CD4-positive, alpha-beta T cell (primary cell): ENCODE data around the gene KRT3. TPM values are rescaled to one million over a fixed set of nuclear protein-coding genes. Genes with fewer than 3 reads are reported as not detected.

Experiments used
- ATAC-seq: fragments of 200-7000 bp; cut with Tn5 transposase; one replicate; pipeline ENCODE4 v1.10.0; 2022; ENCODE audit warnings: mild to moderate bottlenecking; ENCODE audit not compliant: poor library complexity
- CTCF ChIA-PET: fragments of 350-600 bp; sonication (Branson Sonifier 250); formaldehyde crosslinking; loops from one replicate; lab custom pipeline; 2021; ENCODE audit warnings: antibody characterized with exemption, inconsistent platforms; lab: Charles Lee
- POLR2A ChIA-PET: fragments of 350-600 bp; sonication (Branson Sonifier 250); formaldehyde crosslinking; loops from one replicate; lab custom pipeline; 2021; ENCODE audit warnings: antibody characterized with exemption, inconsistent platforms; lab: Charles Lee
- DNase-seq, 14 experiments: peaks; one replicate each; pipeline ENCODE4 v3.0.0-alpha.2; 2013 to 2020; ENCODE audit warnings: mixed read lengths in 2 of 14
- H3K27ac ChIP-seq, 2 donors: one replicate each; pipeline versions ENCODE4 v1.5.1 to v1.7.0; 2013; ENCODE audit warnings: low read length in 2 of 2, low read depth in 1 of 2, mild to moderate bottlenecking in 1 of 2
- H3K27me3 ChIP-seq, 2 experiments: 1 replicate in 1 of 2; 2 replicates in 1 of 2; pipeline versions ENCODE4 v1.6.1 to v1.7.0; 2013; ENCODE audit warnings: low read length in 2 of 2, control low read depth in 1 of 2, mild to moderate bottlenecking in 1 of 2, moderate library complexity in 1 of 2; ENCODE audit not compliant: insufficient read depth in 2 of 2, control insufficient read depth in 1 of 2
- H3K36me3 ChIP-seq: one replicate; pipeline ENCODE4 v1.6.1; 2013; ENCODE audit warnings: low read length, control low read depth; ENCODE audit not compliant: insufficient read depth
- H3K4me1 ChIP-seq: one replicate; pipeline ENCODE4 v1.6.1; 2013; ENCODE audit warnings: low read length, control low read depth; ENCODE audit not compliant: insufficient read depth
- H3K4me3 ChIP-seq: one replicate; pipeline ENCODE4 v1.5.1; 2013; ENCODE audit warnings: mild to moderate bottlenecking, low read length, moderate library complexity
- H3K9me3 ChIP-seq, 2 experiments: 1 replicate in 1 of 2; 2 replicates in 1 of 2; pipeline versions ENCODE4 v1.6.1 to v1.7.0; 2013; ENCODE audit warnings: low read length in 2 of 2, mild to moderate bottlenecking in 2 of 2, control low read depth in 1 of 2, moderate library complexity in 1 of 2; ENCODE audit not compliant: control insufficient read depth in 1 of 2, insufficient read depth in 1 of 2
- H3K27ac Mint-ChIP-seq: one replicate; pipeline ENCODE4 v1.8.0; 2020; ENCODE audit warnings: mixed read lengths
- H3K27me3 Mint-ChIP-seq: one replicate; pipeline ENCODE4 v1.8.0; 2021; ENCODE audit warnings: mixed read lengths
- H3K36me3 Mint-ChIP-seq: one replicate; pipeline ENCODE4 v1.8.0; 2021; ENCODE audit warnings: low read depth, mixed read lengths
- H3K4me1 Mint-ChIP-seq: one replicate; pipeline ENCODE4 v1.8.0; 2021; ENCODE audit warnings: low read depth, mixed read lengths
- H3K4me3 Mint-ChIP-seq: one replicate; pipeline ENCODE4 v1.8.0; 2020; ENCODE audit warnings: mild to moderate bottlenecking, mixed read lengths
- H3K9me3 Mint-ChIP-seq: one replicate; pipeline ENCODE4 v1.8.0; 2020; ENCODE audit warnings: mixed read lengths
- CTCF ChIP-seq: fragments of 200-600 bp; IDR thresholded peaks from one replicate; pipeline ENCODE4 v1.8.0; 2022; ENCODE audit warnings: antibody characterized with exemption, mild to moderate bottlenecking
- intact Hi-C, 2 experiments: fragments of 100-400 bp; cut with DNase I in 1 of 2; cut with micrococcal nuclease in 1 of 2; formaldehyde crosslinking; loops; one replicate each; pipeline versions ENCODE4 v1.15.1 to v1.9.0; 2023 to 2025; cut with DNase I, micrococcal nuclease
- total RNA-seq, 174 experiments: library from RNA in 2 of 174; stranded (reverse) in 2 of 174; gene quantifications; one replicate each; pipeline ENCODE4 v1.2.3 and lab custom pipeline; 2021 to 2026

Gene KRT3
- total RNA-seq, 2 experiments from 2014 or later: not detected

GRCh38 chr12:52823761-52824450, 28.0 kb upstream of the KRT3 start:
- H3K36me3 ChIP-seq: no peaks in the 10 kb centered on the region
- no peaks in the 10 kb centered on the region for H3K9me3 ChIP-seq
- Mint-ChIP-seq H3K9me3 (no peaks in the 10 kb centered on the region), H3K36me3 (no peaks in the 10 kb centered on the region), H3K27ac (no peak overlapping the region), H3K27me3 (no peaks in the 10 kb centered on the region), H3K4me1 (peaks cover 8% of the 10 kb centered on the region), H3K4me3 (no peak overlapping the region)
- H3K4me3 ChIP-seq: no peak overlapping the region
- POLR2A ChIA-PET: no interaction called here
- no peak for TF ChIP-seq CTCF
- CTCF ChIA-PET: no interaction called here
- no peak for ATAC-seq
- no peak for DNase-seq
- peaks cover 5% of the 10 kb centered on the region for H3K4me1 ChIP-seq
- peaks cover 0 to under 1% of the 10 kb centered on the region in 2 experiments for H3K27me3 ChIP-seq
- no peak overlapping the region for H3K27ac ChIP-seq
- intact Hi-C loops: no loop called here

GRCh38 chr12:52822771-52823510, 27.0 kb upstream of the KRT3 start:
- H3K4me3 ChIP-seq: no peak overlapping the region
- DNase-seq (no peak), ATAC-seq (no peak)
- H3K9me3 ChIP-seq: no peaks in the 10 kb centered on the region
- Mint-ChIP-seq H3K4me1 (peaks cover 5% of the 10 kb centered on the region), H3K27me3 (no peaks in the 10 kb centered on the region), H3K4me3 (no peak overlapping the region), H3K9me3 (no peaks in the 10 kb centered on the region), H3K27ac (no peak overlapping the region), H3K36me3 (no peaks in the 10 kb centered on the region)
- TF ChIP-seq CTCF: no peak
- peaks cover 5% of the 10 kb centered on the region for H3K4me1 ChIP-seq
- H3K27ac ChIP-seq: no peak overlapping the region
- ChIA-PET POLR2A (no interaction called here), CTCF (no interaction called here)
- intact Hi-C loops: no loop called here
- no peaks in the 10 kb centered on the region for H3K36me3 ChIP-seq
- H3K27me3 ChIP-seq: peaks cover 0 to 3% of the 10 kb centered on the region in 2 experiments

GRCh38 chr12:52821826-52822660, 26.1 kb upstream of the KRT3 start:
- Histone ChIP-seq H3K27me3 (peaks cover 0 to 3% of the 10 kb centered on the region in 2 experiments), H3K4me1 (peaks cover 5% of the 10 kb centered on the region), H3K4me3 (no peak overlapping the region), H3K36me3 (no peaks in the 10 kb centered on the region), H3K9me3 (no peaks in the 10 kb centered on the region), H3K27ac (no peak overlapping the region)
- Mint-ChIP-seq H3K36me3 (no peaks in the 10 kb centered on the region), H3K4me3 (no peak overlapping the region), H3K27me3 (no peaks in the 10 kb centered on the region), H3K9me3 (no peaks in the 10 kb centered on the region), H3K27ac (no peak overlapping the region), H3K4me1 (peaks cover 13% of the 10 kb centered on the region)
- DNase-seq (no peak), ATAC-seq (no peak)
- TF ChIP-seq CTCF: no peak
- ChIA-PET POLR2A (no interaction called here), CTCF (no interaction called here)
- intact Hi-C loops: no loop called here
